Liver (tissue), 3 donors: ENCODE measurements around the gene PGC.

Source experiments
- ATF3 ChIP-seq: IDR thresholded peaks from 2 replicates; pipeline ENCODE4 v1.6.1; 2016; ENCODE audit warnings: antibody characterized with exemption
- CTCF ChIP-seq: fragments of 150-350 bp; IDR thresholded peaks from 2 replicates; pipeline ENCODE4 v1.5.1; 2017; ENCODE audit warnings: improper control_type of control experiment, low read depth, low read length; ENCODE audit not compliant: missing input control
- FOXA1 ChIP-seq: IDR thresholded peaks from 2 replicates; pipeline ENCODE4 v1.6.1; 2016; ENCODE audit warnings: antibody characterized with exemption
- GABPA ChIP-seq, 2 donors: IDR thresholded peaks in 1 of 2; conservative IDR thresholded peaks in 1 of 2; 2 replicates each; pipeline ENCODE4 v1.6.1; 2016; ENCODE audit warnings: antibody characterized with exemption in 2 of 2, mild to moderate bottlenecking in 1 of 2, moderate library complexity in 1 of 2
- JUND ChIP-seq, 2 donors: IDR thresholded peaks; 2 replicates each; pipeline ENCODE4 v1.6.1; 2016; ENCODE audit warnings: antibody characterized with exemption in 2 of 2
- MAX ChIP-seq: IDR thresholded peaks from 2 replicates; pipeline ENCODE4 v1.6.1; 2016; ENCODE audit warnings: antibody characterized with exemption
- REST ChIP-seq: IDR thresholded peaks from 2 replicates; pipeline ENCODE4 v1.6.1; 2016; ENCODE audit warnings: antibody characterized with exemption, mild to moderate bottlenecking
- YY1 ChIP-seq: IDR thresholded peaks from 2 replicates; pipeline ENCODE4 v1.6.1; 2016; ENCODE audit warnings: antibody characterized with exemption, mild to moderate bottlenecking
- donor health status: healthy.
- donor health status: healthy.

- TF ChIP-seq FOXA1 (no peak), MAX (no peak), YY1 (no peak), CTCF (no peak), GABPA (IDR thresholded peaks at IDR 0.05 in 1 of 2, conservative IDR thresholded peaks at IDR 0.05 in 1 of 2) (no peak), REST (no peak), ATF3 (no peak), JUND (IDR thresholded peaks at IDR 0.05) (no peak)
Observed at GRCh38 chr6:41783106-41783780, 36.0 kb upstream of the PGC start.
